ENCODE data around the gene KCNQ5.

DNA sequence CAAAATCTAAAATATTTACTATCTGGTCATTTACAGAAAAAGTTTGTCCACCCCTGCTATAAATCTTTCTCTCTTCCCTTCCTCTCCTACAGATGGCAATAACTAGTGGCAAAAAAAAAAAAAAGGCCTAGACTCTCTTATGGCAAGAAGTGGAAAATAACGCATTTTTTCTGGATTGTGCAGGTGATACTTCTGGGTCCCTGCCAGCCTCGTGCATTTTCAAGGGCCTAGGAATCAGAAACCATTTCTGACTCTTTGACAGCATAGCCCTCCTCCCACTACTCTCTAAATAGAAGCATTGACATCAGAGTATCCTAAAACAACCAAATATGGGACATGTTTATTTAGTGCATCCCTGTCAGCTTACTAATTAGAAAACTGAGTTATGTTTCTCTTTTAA lies 352.4 kb downstream of the KCNQ5 start:
- no peak for TF ChIP-seq EZH2 (IDR thresholded peaks at IDR 0.05; ENCODE audit: low read length)
- no peak for TF ChIP-seq CTCF (optimal IDR thresholded peaks at IDR 0.05 in 1 of 3, IDR thresholded peaks at IDR 0.05 in 1 of 3, conservative IDR thresholded peaks at IDR 0.05 in 1 of 3; ENCODE audit: extremely low read depth in 1 of 3, insufficient read depth in 2 of 3, low read length in 3 of 3)

All from keratinocyte (primary cell).